H1 (cell line): ENCODE measurements around the gene RMND5B. TPM values are rescaled to one million over a fixed set of nuclear protein-coding genes. Genes with fewer than 3 reads are reported as not detected.

ENCODE experiments used
- CHD7 ChIP-seq: fragments of 300-600 bp; sonication (generic); IDR thresholded peaks from 2 replicates; pipeline ENCODE4 v1.7.1; 2012; ENCODE audit warnings: low read length, moderate library complexity, mild to moderate bottlenecking, inconsistent platforms; ENCODE audit not compliant: insufficient replicate concordance
- CREB1 ChIP-seq: IDR thresholded peaks from 2 replicates; pipeline ENCODE4 v1.6.1; 2012; ENCODE audit warnings: inconsistent platforms
- HDAC6 ChIP-seq: IDR thresholded peaks from one replicate; pipeline ENCODE4 v1.7.1; 2012; ENCODE audit warnings: low read depth, mild to moderate bottlenecking, inconsistent platforms, low read length, moderate library complexity
- RFX5 ChIP-seq: IDR thresholded peaks from 2 replicates; pipeline ENCODE4 v1.6.1; 2011; ENCODE audit warnings: low read depth, low read length, improper control_type of control experiment, borderline replicate concordance
- SP1 ChIP-seq: IDR thresholded peaks from 2 replicates; pipeline ENCODE4 v1.6.1; 2011; ENCODE audit warnings: low read depth, low read length
- SP4 ChIP-seq: IDR thresholded peaks from 2 replicates; pipeline ENCODE4 v1.6.1; 2012; ENCODE audit warnings: low read length, inconsistent platforms
- TBP ChIP-seq: IDR thresholded peaks from 2 replicates; pipeline ENCODE4 v1.6.1; 2011; ENCODE audit warnings: low read depth, low read length, improper control_type of control experiment
- polyA plus RNA-seq, 7 experiments: library from polyadenylated mRNA; depleted of rRNA in 3 of 7; stranded (reverse) in 5 of 7; unstranded in 2 of 7; fragments of >200 nt in 5 of 7; fragments of 200-250 nt in 2 of 7; gene quantifications; 1 replicate in 5 of 7; 2 replicates in 1 of 7; 4 replicates in 1 of 7; pipeline versions ENCODE4 v1.2.1 to v1.2.3, GENCODE V29; 2011 to 2013; ENCODE audit warnings: missing spikeins in 2 of 7, mixed read lengths in 2 of 7
- total RNA-seq: library from RNA; stranded (reverse); fragmentation: NEBNext Ultra II Directional; extraction: Animal tissue kit (Norgen Biotek cat#: 25700); gene quantifications from 2 replicates; pipeline ENCODE4 v1.2.1, GENCODE V29; 2021

Gene RMND5B
- total and polyA plus RNA-seq, 2 of the 8 experiments (the other 6 are each of a cell fraction or from before 2014, with no cell fraction given) = 75.9 to 90.2 TPM

DNA sequence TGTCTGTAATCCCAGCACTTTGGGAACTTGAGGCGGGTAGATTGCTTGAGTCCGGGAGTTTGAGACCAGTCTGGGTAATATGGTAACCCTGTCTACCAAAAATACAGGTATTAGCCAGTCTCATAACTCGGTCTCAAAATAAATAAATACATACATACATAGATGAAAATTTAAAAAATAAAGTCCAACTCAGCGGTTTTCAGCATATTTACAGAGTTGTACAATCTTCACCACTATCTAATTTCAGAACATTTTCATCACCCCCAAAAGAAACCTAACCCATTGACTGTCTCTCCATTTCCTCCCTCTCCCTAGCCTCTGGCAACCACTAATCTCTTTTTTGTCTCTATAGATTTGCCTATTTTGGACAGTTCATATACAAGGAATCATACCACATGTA, 10.7 kb downstream of the RMND5B start (continued):
- no peak for TF ChIP-seq CHD7
- TF ChIP-seq SP4 = no peak
- no peak for TF ChIP-seq HDAC6
- no peak for TF ChIP-seq TBP
- TF ChIP-seq RFX5 = no peak
- no peak for TF ChIP-seq SP1
- no peak for TF ChIP-seq CREB1
